Measurements from ENCODE around the gene MLNR.

MLNR gene

DNA sequence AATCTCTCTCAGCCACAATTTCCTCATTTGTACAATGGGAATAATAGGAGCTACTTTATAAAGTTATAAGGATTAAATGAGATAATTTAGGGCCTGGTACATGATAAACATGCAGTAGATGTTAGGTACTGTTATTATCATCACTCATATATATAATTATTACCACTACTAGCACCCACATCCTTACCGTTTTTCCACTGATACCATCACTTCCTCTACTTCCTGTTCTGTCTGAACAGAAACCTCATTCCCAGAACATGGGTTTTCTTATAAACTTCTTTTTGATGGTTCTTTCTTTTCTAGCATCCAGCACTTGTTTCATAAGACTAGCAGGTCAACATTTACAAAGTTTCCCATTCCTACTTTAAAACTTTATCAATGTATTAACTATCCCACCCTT, 33.9 kb downstream of the MLNR start:
- H3K9ac ChIP-seq (ENCODE audit: low read length) = no peak overlapping the region

DNA sequence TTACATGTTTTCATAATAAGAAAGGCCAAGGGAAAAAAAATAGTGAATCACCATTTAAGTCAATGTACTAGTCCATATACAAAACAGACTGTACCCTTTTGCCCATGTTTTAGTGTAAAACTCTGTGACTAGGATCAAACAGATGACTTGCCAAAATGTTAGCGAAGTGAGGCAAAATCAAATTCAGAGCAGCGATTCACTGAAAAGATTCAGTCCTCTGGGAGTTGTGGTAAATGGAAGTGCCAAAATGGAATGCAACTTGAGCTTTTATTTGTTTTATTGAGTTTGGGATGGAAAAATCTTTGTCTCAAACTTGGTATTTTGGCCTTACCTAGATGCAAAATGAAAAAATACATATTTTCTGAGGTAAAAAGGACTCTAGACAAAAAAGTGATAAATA, 36.7 kb downstream of the MLNR start:
- no peak overlapping the region for H3K9ac ChIP-seq (ENCODE audit: low read length)
- peaks cover 3% of the 10 kb centered on the region for H3K36me3 ChIP-seq (ENCODE audit: control insufficient read depth, low read depth, low read length)
- H3K4me1 ChIP-seq (ENCODE audit: control insufficient read depth, low read depth, low read length) = no peaks in the 10 kb centered on the region
- no peaks in the 10 kb centered on the region for H3K27me3 ChIP-seq (ENCODE audit: control insufficient read depth, insufficient read depth, low read length)
- H3K27ac ChIP-seq (ENCODE audit: low read length) = no peak overlapping the region
- no peak overlapping the region for H3K4me3 ChIP-seq (ENCODE audit: low read length)
- H3K9me3 ChIP-seq (ENCODE audit: control insufficient read depth, low read depth, low read length) = no peaks in the 10 kb centered on the region

More for the DNA sequence above, 33.9 kb downstream of the MLNR start:
- H3K36me3 ChIP-seq (ENCODE audit: control insufficient read depth, low read depth, low read length) = peaks cover 3% of the 10 kb centered on the region
- H3K27ac ChIP-seq (ENCODE audit: low read length) = no peak overlapping the region
- H3K4me3 ChIP-seq (ENCODE audit: low read length) = no peak overlapping the region
- no peaks in the 10 kb centered on the region for H3K9me3 ChIP-seq (ENCODE audit: control insufficient read depth, low read depth, low read length)
- no peaks in the 10 kb centered on the region for H3K27me3 ChIP-seq (ENCODE audit: control insufficient read depth, insufficient read depth, low read length)
- H3K4me1 ChIP-seq (ENCODE audit: control insufficient read depth, low read depth, low read length) = no peaks in the 10 kb centered on the region

DNA sequence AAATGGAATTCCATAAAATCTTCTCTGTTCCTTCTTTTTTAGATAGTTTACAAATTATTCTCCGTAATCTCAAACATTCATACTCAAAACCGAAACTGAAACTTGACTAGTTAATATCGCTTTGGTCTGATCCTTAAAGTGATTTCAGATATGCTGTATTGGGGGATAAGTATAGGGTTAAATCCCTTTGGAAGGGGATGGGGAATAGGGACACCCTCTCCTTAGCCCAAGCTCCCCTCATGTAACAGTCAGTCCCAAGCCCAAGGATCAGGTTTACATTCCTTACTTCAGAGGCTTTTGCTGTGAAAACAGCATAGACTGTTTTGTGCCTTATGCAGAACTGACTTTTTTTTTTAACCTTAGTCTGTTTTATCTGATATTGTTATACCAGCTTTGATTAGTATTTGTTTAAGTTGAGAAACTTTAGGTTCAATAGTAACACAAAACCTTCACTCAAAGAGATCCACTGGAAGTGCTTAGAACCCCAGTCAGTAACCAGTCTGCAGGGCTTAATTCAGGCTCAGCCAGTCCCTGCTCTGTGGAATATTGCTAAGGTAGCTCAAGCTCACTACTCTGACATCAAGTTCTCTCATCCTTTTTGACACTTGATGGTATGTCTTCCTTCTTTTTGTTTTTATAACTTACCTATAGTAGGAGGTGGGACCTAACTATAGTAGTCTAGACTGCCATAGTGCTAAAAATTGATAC, 38.1 kb downstream of the MLNR start:
- Histone ChIP-seq H3K27me3 (ENCODE audit: control insufficient read depth, insufficient read depth, low read length) (no peaks in the 10 kb centered on the region), H3K4me1 (ENCODE audit: control insufficient read depth, low read depth, low read length) (peaks cover 2% of the 10 kb centered on the region), H3K27ac (ENCODE audit: low read length) (no peak overlapping the region), H3K4me3 (ENCODE audit: low read length) (no peak overlapping the region), H3K9ac (ENCODE audit: low read length) (no peak overlapping the region), H3K36me3 (ENCODE audit: control insufficient read depth, low read depth, low read length) (peaks cover 3% of the 10 kb centered on the region), H3K9me3 (ENCODE audit: control insufficient read depth, low read depth, low read length) (no peaks in the 10 kb centered on the region)

DNA sequence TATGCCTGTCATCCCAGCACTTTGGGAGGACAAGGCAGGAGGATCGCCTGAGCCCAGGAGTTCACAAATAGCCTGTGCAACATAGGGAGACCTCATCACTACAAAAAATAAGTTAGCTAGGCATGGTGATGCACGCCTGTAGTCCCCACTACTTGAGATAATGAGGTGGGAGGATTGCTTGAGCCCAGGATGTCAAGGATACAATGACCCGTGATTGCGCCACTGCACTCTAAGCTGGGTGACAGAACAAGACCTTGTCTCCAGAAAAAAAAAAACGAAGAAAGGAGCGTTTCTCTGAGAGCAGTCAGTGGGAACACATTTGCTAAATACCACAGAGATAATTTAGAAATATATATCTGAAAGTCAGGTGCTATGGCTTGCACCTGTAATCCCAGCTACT, 39.4 kb downstream of the MLNR start:
- Histone ChIP-seq H3K36me3 (ENCODE audit: control insufficient read depth, low read depth, low read length) (peaks cover 3% of the 10 kb centered on the region), H3K27ac (ENCODE audit: low read length) (no peak overlapping the region), H3K4me3 (ENCODE audit: low read length) (no peak overlapping the region), H3K4me1 (ENCODE audit: control insufficient read depth, low read depth, low read length) (peaks cover 12% of the 10 kb centered on the region), H3K27me3 (ENCODE audit: control insufficient read depth, insufficient read depth, low read length) (no peaks in the 10 kb centered on the region), H3K9ac (ENCODE audit: low read length) (no peak overlapping the region), H3K9me3 (ENCODE audit: control insufficient read depth, low read depth, low read length) (no peaks in the 10 kb centered on the region)

DNA sequence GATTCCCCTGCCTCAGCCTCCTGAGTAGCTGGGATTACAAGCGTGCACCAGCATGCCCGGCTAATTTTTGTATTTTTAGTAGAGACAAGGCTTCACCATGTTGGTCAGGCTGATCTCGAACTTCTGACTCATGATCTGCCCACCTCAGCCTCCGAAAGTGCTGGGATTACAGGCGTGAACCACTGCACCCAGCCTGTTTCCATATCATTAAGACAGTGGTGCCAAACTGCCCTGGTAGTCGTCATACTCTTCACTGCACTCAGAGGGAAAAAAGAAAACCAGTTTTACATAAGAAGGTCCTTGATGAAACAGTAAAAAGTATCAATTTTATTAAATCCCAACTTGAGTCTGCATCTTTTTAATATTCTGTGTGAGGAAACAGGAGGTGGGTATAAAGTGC, 42.5 kb downstream of the MLNR start:
- no peaks in the 10 kb centered on the region for H3K9me3 ChIP-seq (ENCODE audit: control insufficient read depth, low read depth, low read length)
- no peaks in the 10 kb centered on the region for H3K36me3 ChIP-seq (ENCODE audit: control insufficient read depth, low read depth, low read length)
- no peak overlapping the region for H3K4me3 ChIP-seq (ENCODE audit: low read length)
- no peak overlapping the region for H3K27ac ChIP-seq (ENCODE audit: low read length)
- peaks cover 12% of the 10 kb centered on the region for H3K4me1 ChIP-seq (ENCODE audit: control insufficient read depth, low read depth, low read length)
- H3K9ac ChIP-seq (ENCODE audit: low read length) = no peak overlapping the region
- H3K27me3 ChIP-seq (ENCODE audit: control insufficient read depth, insufficient read depth, low read length) = no peaks in the 10 kb centered on the region

DNA sequence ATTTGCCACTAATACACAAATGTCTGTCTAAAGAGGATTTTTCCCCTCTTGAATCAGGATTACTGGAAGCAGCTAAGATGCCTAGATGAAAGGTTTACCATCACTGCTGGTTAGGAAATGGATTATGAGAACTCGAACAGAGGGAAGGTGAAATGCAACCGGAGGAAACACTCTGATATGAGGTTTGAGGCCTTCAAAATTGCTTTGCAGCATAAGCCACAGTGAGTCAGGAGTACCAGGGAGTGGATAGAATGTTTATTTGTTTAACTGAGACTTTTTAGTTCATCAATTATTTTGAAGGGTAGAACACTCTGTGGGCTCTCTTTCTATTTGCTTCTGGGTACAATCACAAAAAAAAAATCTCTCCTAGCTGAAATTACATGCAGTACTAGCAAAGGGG, 45.7 kb downstream of the MLNR start:
- H3K36me3 ChIP-seq (ENCODE audit: control insufficient read depth, low read depth, low read length) = no peaks in the 10 kb centered on the region
- H3K9ac ChIP-seq (ENCODE audit: low read length) = no peak overlapping the region
- H3K4me3 ChIP-seq (ENCODE audit: low read length) = no peak overlapping the region
- H3K27me3 ChIP-seq (ENCODE audit: control insufficient read depth, insufficient read depth, low read length) = no peaks in the 10 kb centered on the region
- H3K27ac ChIP-seq (ENCODE audit: low read length) = no peak overlapping the region
- H3K9me3 ChIP-seq (ENCODE audit: control insufficient read depth, low read depth, low read length) = no peaks in the 10 kb centered on the region
- H3K4me1 ChIP-seq (ENCODE audit: control insufficient read depth, low read depth, low read length) = peaks cover 12% of the 10 kb centered on the region

DNA sequence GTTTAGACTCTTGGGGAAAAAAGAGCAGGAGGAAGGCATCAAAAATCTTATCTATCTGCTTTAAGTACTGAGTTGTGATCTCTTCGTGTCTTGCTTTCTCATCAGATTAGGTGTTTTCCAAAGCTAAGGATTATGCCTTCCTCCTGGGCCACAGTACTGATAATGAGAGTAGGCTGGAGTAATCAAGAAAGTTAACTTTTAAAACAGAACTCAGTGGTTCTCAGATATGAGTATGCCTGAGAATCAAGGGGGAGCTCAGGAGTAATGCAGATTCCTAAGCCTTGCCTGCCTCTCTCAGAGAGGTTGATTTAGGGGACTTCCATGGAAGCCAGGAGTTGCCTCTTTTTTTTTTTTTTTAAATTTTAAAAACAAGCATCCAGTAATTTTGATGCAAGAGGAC, 51.1 kb downstream of the MLNR start:
- no peak overlapping the region for H3K9ac ChIP-seq (ENCODE audit: low read length)
- no peak overlapping the region for H3K27ac ChIP-seq (ENCODE audit: low read length)
- H3K9me3 ChIP-seq (ENCODE audit: control insufficient read depth, low read depth, low read length) = no peaks in the 10 kb centered on the region
- H3K4me1 ChIP-seq (ENCODE audit: control insufficient read depth, low read depth, low read length) = no peaks in the 10 kb centered on the region
- no peaks in the 10 kb centered on the region for H3K36me3 ChIP-seq (ENCODE audit: control insufficient read depth, low read depth, low read length)
- H3K4me3 ChIP-seq (ENCODE audit: low read length) = no peak overlapping the region
- H3K27me3 ChIP-seq (ENCODE audit: control insufficient read depth, insufficient read depth, low read length) = no peaks in the 10 kb centered on the region
